SK-N-SH (cell line): Measurements from ENCODE around the gene CHD9. TPM values are rescaled to one million over a fixed set of nuclear protein-coding genes. Genes with fewer than 3 reads are reported as not detected.

ENCODE experiments used
- CTCF ChIA-PET: fragments of 300-600, 350-600 bp; formaldehyde crosslinking; extraction: SDS; loops from one replicate; lab custom pipeline; 2021; lab: Yijun Ruan, JAX
- POLR2A ChIA-PET: fragments of 350-600 bp; sonication (Branson Sonifier 250); formaldehyde crosslinking; extraction: SDS; loops from one replicate; lab custom pipeline; 2020; ENCODE audit warnings: antibody characterized with exemption, inconsistent platforms; lab: Yijun Ruan, JAX
- DNase-seq: peaks from one replicate; pipeline ENCODE4 v3.0.0; 2012
- H2AFZ ChIP-seq: fragments of 200-600 bp; sonication (generic); 2 replicates; pipeline ENCODE4 v1.8.1; 2016; ENCODE audit warnings: antibody characterized with exemption, mild to moderate bottlenecking, low read depth
- H3F3A ChIP-seq: fragments of 200-600 bp; sonication (generic); replicated peaks from 2 replicates; pipeline ENCODE3; 2016; ENCODE audit warnings: antibody characterized with exemption, mild to moderate bottlenecking; ENCODE audit not compliant: insufficient read depth
- H3K27ac ChIP-seq, 2 experiments: fragments of 200-500 bp in 1 of 2; fragments of 200-600 bp in 1 of 2; sonication (Bioruptor generic) in 1 of 2; sonication (generic), shearing (Covaris generic) in 1 of 2; 2 replicates each; pipeline versions ENCODE4 v1.5.1 to v1.6.1; 2014 to 2016; ENCODE audit warnings: low read depth in 2 of 2, inconsistent platforms in 1 of 2, low read length in 1 of 2, mild to moderate bottlenecking in 1 of 2, mixed read lengths in 1 of 2
- H3K27me3 ChIP-seq: fragments of 200-600 bp; sonication (generic), shearing (Covaris generic); 2 replicates; pipeline ENCODE4 v1.6.1; 2016; ENCODE audit warnings: mixed run types; ENCODE audit not compliant: insufficient read depth
- H3K36me3 ChIP-seq, 2 experiments: fragments of 200-500 bp in 1 of 2; fragments of 200-600 bp in 1 of 2; sonication (Bioruptor generic) in 1 of 2; sonication (generic) in 1 of 2; replicated peaks in 1 of 2; 2 replicates each; pipeline versions ENCODE3 to v1.5.1; 2014 to 2016; ENCODE audit warnings: low read length in 1 of 2, mild to moderate bottlenecking in 1 of 2; ENCODE audit not compliant: insufficient read depth in 2 of 2, control insufficient read depth in 1 of 2
- H3K4me1 ChIP-seq, 2 experiments: fragments of 200-500 bp in 1 of 2; fragments of 200-600 bp in 1 of 2; sonication (Bioruptor generic) in 1 of 2; sonication (generic), shearing (Covaris generic) in 1 of 2; 2 replicates each; pipeline versions ENCODE4 v1.5.1 to v1.6.1; 2014 to 2016; ENCODE audit warnings: low read depth in 1 of 2, low read length in 1 of 2, mixed run types in 1 of 2; ENCODE audit not compliant: insufficient read depth in 2 of 2, control insufficient read depth in 1 of 2
- H3K4me2 ChIP-seq: fragments of 200-600 bp; sonication (generic), shearing (Covaris generic); 2 replicates; pipeline ENCODE4 v1.6.1; 2017; ENCODE audit warnings: mixed run types
- H3K4me3 ChIP-seq, 2 experiments: fragments of 200-500 bp in 1 of 2; fragments of 200-600 bp in 1 of 2; sonication (Bioruptor generic) in 1 of 2; sonication (generic), shearing (Covaris generic) in 1 of 2; 2 replicates each; pipeline versions ENCODE4 v1.5.1 to v1.8.1; 2014 to 2016; ENCODE audit warnings: low read depth in 2 of 2, inconsistent platforms in 1 of 2, low read length in 1 of 2, mild to moderate bottlenecking in 1 of 2, mixed read lengths in 1 of 2, moderate library complexity in 1 of 2
- H3K79me2 ChIP-seq: fragments of 200-600 bp; sonication (generic); 2 replicates; pipeline ENCODE4 v1.8.1; 2017; ENCODE audit warnings: mild to moderate bottlenecking; ENCODE audit not compliant: insufficient read depth
- H3K9ac ChIP-seq: fragments of 200-600 bp; sonication (generic); 2 replicates; pipeline ENCODE4 v1.6.1; 2017; ENCODE audit warnings: mixed run types
- H3K9me2 ChIP-seq: fragments of 200-600 bp; sonication (generic); 2 replicates; pipeline ENCODE4 v1.6.1; 2017; ENCODE audit warnings: mixed run types
- H3K9me3 ChIP-seq: fragments of 200-600 bp; sonication (generic); 2 replicates; pipeline ENCODE4 v1.6.1; 2017; ENCODE audit warnings: mixed run types, mild to moderate bottlenecking, moderate library complexity
- H4K20me1 ChIP-seq: fragments of 200-600 bp; sonication (generic); 2 replicates; pipeline ENCODE4 v1.6.1; 2017; ENCODE audit warnings: mild to moderate bottlenecking, mixed run types; ENCODE audit not compliant: insufficient read depth
- CHD2 ChIP-seq: fragments of 150-350 bp; IDR thresholded peaks from 2 replicates; pipeline ENCODE4 v1.6.1; 2018; ENCODE audit warnings: low read length; ENCODE audit not compliant: partially characterized antibody
- FOSL2 ChIP-seq: IDR thresholded peaks from 2 replicates; pipeline ENCODE4 v1.4.0; 2012; ENCODE audit warnings: low read depth, mild to moderate bottlenecking, moderate library complexity, borderline replicate concordance
- FOXJ3 ChIP-seq: sonication (generic); formaldehyde crosslinking; IDR thresholded peaks from 2 replicates; pipeline ENCODE4 v1.5.1; 2020; ENCODE audit warnings: mild to moderate bottlenecking, missing genetic modification reagents
- FOXM1 ChIP-seq: IDR thresholded peaks from 2 replicates; pipeline ENCODE4 v1.4.0; 2012; ENCODE audit warnings: low read depth, mild to moderate bottlenecking
- GABPA ChIP-seq: IDR thresholded peaks from 2 replicates; pipeline ENCODE4 v1.4.0; 2012; ENCODE audit warnings: low read depth, mild to moderate bottlenecking
- GATA2 ChIP-seq: sonication (generic); formaldehyde crosslinking; IDR thresholded peaks from 2 replicates; pipeline ENCODE4 v1.5.0; 2020; ENCODE audit warnings: mild to moderate bottlenecking, missing genetic modification reagents
- JUND ChIP-seq: IDR thresholded peaks from 2 replicates; pipeline ENCODE4 v1.4.0; 2012
- NRF1 ChIP-seq: IDR thresholded peaks from 2 replicates; pipeline ENCODE4 v1.6.1; 2012; ENCODE audit warnings: low read depth, mild to moderate bottlenecking, low read length
- RFX5 ChIP-seq: IDR thresholded peaks from 2 replicates; pipeline ENCODE4 v1.6.1; 2012; ENCODE audit warnings: mild to moderate bottlenecking, improper control_type of control experiment, low read length
- SIN3A ChIP-seq: IDR thresholded peaks from 2 replicates; pipeline ENCODE4 v1.6.1; 2012; ENCODE audit warnings: low read depth, mild to moderate bottlenecking, low read length, moderate library complexity, borderline replicate concordance
- TCF12 ChIP-seq: IDR thresholded peaks from 2 replicates; pipeline ENCODE4 v1.4.0; 2012
- TEAD4 ChIP-seq: IDR thresholded peaks from 2 replicates; pipeline ENCODE4 v1.4.0; 2012; ENCODE audit warnings: mild to moderate bottlenecking, borderline replicate concordance; ENCODE audit not compliant: insufficient read depth
- WGBS: methylation state at CpG from one replicate; pipeline ENCODE4 v1.1.6; 2017; ENCODE audit warnings: low lambda C conversion rate; 5-methylcytosine and 5-hydroxymethylcytosine counted together
- polyA plus RNA-seq, 3 experiments: library from polyadenylated mRNA; depleted of rRNA; stranded (reverse); fragments of >200 nt; gene quantifications; 2 replicates each; pipeline ENCODE4 v1.2.3, GENCODE V29; 2012
- TF ChIP-seq, protein P1 (sequence below): IDR thresholded peaks from 2 replicates; pipeline ENCODE4 v1.4.0; 2012; ENCODE audit warnings: low read depth, borderline replicate concordance
- TF ChIP-seq, protein P2 (sequence below): fragments of 200-600 bp; sonication (generic); IDR thresholded peaks from 2 replicates; pipeline ENCODE4 v1.6.1; 2017; ENCODE audit warnings: antibody characterized with exemption, mild to moderate bottlenecking, moderate library complexity
- TF ChIP-seq, protein P3 (sequence below): IDR thresholded peaks from 2 replicates; pipeline ENCODE4 v1.6.1; 2012; ENCODE audit warnings: mild to moderate bottlenecking, low read depth, low read length, moderate library complexity
- TF ChIP-seq, protein P4 (sequence below): IDR thresholded peaks from 2 replicates; pipeline ENCODE4; 2012
- TF ChIP-seq, protein P5 (sequence below): fragments of 150-350 bp; IDR thresholded peaks from 2 replicates; pipeline ENCODE4 v1.6.1; 2017; ENCODE audit warnings: antibody characterized with exemption, low read length, low read depth, borderline replicate concordance

CHD9 gene
- polyA plus RNA-seq, 1 of the 3 experiments (the other 2 are of a cell fraction) = 6.2 TPM

DNA sequence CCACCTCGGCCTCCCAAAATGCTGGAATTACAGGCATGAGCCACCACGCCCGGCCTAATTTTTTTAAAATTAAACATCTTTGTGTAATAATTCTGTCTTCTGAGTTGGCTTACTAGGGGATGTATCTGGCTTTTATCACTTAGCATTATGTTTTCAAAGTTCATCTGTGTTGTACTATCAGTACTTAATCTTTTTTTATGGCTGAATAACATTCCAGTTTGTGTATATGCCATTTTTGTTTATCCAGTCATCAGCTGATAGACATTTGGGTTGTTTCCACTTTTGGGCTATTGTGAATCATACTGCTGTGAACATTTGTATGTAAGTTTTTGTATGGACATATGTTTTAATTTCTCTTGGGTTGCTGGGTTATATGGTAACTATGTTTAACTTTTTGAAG lies 69.0 kb downstream of the CHD9 start:
- no peaks in the 10 kb centered on the region for H3K9me2 ChIP-seq
- H2AFZ ChIP-seq = no peak overlapping the region
- ChIA-PET POLR2A (no interaction called here), CTCF (interaction anchor here (1.0 to 1.4 kb wide), 3 partner anchors 39 to 69 kb away, joined by 3 to 4 read pairs (median 3); partner anchors contain the start of gene CHD9)
- WGBS = 77% methylated on average over 3 of the region's 3 CpGs
- peaks cover 0 to 3% of the 10 kb centered on the region in 2 experiments for H3K36me3 ChIP-seq
- H3K27ac ChIP-seq = peak overlapping the region in 1 of 2 experiments; percentile 85; a peak in 2 of 4 replicates
- H3K9ac ChIP-seq = no peak overlapping the region
- H4K20me1 ChIP-seq = no peaks in the 10 kb centered on the region
- H3K4me3 ChIP-seq = no peak overlapping the region
- no peaks in the 10 kb centered on the region for H3K9me3 ChIP-seq
- H3K27me3 ChIP-seq = no peaks in the 10 kb centered on the region
- H3K79me2 ChIP-seq = peaks cover 38% of the 10 kb centered on the region
- TF ChIP-seq NRF1 (no peak), FOXJ3 (CRISPR knock-in tag) (no peak), JUND (peak; percentile 63), FOSL2 (peak; percentile 3; the same call in 1 of the 2 replicates), TCF12 (peak; percentile 81), RFX5 (no peak), CHD2 (no peak), GATA2 (CRISPR knock-in tag) (no peak), GABPA (no peak), TEAD4 (no peak), FOXM1 (no peak), SIN3A (no peak)
- TF ChIP-seq, protein P1, sequence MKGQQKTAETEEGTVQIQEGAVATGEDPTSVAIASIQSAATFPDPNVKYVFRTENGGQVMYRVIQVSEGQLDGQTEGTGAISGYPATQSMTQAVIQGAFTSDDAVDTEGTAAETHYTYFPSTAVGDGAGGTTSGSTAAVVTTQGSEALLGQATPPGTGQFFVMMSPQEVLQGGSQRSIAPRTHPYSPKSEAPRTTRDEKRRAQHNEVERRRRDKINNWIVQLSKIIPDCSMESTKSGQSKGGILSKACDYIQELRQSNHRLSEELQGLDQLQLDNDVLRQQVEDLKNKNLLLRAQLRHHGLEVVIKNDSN = no peak
- TF ChIP-seq, protein P2, sequence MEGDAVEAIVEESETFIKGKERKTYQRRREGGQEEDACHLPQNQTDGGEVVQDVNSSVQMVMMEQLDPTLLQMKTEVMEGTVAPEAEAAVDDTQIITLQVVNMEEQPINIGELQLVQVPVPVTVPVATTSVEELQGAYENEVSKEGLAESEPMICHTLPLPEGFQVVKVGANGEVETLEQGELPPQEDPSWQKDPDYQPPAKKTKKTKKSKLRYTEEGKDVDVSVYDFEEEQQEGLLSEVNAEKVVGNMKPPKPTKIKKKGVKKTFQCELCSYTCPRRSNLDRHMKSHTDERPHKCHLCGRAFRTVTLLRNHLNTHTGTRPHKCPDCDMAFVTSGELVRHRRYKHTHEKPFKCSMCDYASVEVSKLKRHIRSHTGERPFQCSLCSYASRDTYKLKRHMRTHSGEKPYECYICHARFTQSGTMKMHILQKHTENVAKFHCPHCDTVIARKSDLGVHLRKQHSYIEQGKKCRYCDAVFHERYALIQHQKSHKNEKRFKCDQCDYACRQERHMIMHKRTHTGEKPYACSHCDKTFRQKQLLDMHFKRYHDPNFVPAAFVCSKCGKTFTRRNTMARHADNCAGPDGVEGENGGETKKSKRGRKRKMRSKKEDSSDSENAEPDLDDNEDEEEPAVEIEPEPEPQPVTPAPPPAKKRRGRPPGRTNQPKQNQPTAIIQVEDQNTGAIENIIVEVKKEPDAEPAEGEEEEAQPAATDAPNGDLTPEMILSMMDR = no peak
- TF ChIP-seq, protein P3, sequence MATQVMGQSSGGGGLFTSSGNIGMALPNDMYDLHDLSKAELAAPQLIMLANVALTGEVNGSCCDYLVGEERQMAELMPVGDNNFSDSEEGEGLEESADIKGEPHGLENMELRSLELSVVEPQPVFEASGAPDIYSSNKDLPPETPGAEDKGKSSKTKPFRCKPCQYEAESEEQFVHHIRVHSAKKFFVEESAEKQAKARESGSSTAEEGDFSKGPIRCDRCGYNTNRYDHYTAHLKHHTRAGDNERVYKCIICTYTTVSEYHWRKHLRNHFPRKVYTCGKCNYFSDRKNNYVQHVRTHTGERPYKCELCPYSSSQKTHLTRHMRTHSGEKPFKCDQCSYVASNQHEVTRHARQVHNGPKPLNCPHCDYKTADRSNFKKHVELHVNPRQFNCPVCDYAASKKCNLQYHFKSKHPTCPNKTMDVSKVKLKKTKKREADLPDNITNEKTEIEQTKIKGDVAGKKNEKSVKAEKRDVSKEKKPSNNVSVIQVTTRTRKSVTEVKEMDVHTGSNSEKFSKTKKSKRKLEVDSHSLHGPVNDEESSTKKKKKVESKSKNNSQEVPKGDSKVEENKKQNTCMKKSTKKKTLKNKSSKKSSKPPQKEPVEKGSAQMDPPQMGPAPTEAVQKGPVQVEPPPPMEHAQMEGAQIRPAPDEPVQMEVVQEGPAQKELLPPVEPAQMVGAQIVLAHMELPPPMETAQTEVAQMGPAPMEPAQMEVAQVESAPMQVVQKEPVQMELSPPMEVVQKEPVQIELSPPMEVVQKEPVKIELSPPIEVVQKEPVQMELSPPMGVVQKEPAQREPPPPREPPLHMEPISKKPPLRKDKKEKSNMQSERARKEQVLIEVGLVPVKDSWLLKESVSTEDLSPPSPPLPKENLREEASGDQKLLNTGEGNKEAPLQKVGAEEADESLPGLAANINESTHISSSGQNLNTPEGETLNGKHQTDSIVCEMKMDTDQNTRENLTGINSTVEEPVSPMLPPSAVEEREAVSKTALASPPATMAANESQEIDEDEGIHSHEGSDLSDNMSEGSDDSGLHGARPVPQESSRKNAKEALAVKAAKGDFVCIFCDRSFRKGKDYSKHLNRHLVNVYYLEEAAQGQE = no peak
- TF ChIP-seq, protein P4, sequence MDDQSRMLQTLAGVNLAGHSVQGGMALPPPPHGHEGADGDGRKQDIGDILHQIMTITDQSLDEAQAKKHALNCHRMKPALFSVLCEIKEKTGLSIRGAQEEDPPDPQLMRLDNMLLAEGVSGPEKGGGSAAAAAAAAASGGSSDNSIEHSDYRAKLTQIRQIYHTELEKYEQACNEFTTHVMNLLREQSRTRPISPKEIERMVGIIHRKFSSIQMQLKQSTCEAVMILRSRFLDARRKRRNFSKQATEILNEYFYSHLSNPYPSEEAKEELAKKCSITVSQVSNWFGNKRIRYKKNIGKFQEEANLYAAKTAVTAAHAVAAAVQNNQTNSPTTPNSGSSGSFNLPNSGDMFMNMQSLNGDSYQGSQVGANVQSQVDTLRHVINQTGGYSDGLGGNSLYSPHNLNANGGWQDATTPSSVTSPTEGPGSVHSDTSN = peak; percentile 61
- TF ChIP-seq, protein P5, sequence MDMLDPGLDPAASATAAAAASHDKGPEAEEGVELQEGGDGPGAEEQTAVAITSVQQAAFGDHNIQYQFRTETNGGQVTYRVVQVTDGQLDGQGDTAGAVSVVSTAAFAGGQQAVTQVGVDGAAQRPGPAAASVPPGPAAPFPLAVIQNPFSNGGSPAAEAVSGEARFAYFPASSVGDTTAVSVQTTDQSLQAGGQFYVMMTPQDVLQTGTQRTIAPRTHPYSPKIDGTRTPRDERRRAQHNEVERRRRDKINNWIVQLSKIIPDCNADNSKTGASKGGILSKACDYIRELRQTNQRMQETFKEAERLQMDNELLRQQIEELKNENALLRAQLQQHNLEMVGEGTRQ = no peak
- no peaks in the 10 kb centered on the region for H3K4me1 ChIP-seq
- H3K4me2 ChIP-seq = no peak overlapping the region
- H3F3A ChIP-seq = peaks cover 11% of the 10 kb centered on the region
- no peak for DNase-seq
